ENCODE measurements around the gene KIRREL1. TPM values are rescaled to one million over a fixed set of nuclear protein-coding genes. Genes with fewer than 3 reads are reported as not detected.
"Not testable (repeated sequence)": the region's sequence is repeated elsewhere in the genome, so short reads cannot be mapped to it uniquely, and the experiment has no call there.

Gene KIRREL1
- total RNA-seq, 2 donors from 2014 or later, result 22.8 to 26.5 TPM

DNA sequence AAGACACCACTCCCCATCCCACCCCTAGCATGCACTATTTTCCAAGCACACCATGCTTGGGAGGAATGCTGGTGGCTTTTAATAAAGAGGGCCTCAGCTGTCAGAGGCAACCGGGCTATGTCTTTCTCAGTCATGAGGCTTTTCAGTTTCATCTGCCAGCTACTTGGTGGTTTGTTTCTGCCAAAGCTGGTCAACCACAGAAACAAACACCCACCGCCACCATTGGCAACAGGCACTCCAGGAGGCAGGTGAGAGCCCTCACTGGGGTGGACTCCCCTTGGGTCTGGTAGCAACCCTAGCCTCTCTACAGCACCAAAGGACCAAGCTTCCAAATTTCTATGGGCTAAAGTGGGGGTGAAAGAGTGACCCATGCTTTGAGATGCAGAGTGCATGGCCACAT is 133.0 kb downstream of the KIRREL1 start:
- Mint-ChIP-seq H3K27ac (no peak overlapping the region), H3K4me1 (peaks cover 5% of the 10 kb centered on the region), H3K27me3 (ENCODE audit: insufficient read depth) (no peaks in the 10 kb centered on the region), H3K9me3 (no peaks in the 10 kb centered on the region), H3K36me3 (ENCODE audit: low read depth) (no peaks in the 10 kb centered on the region), H3K4me3 (no peak overlapping the region)
- Histone ChIP-seq H3K27me3 (ENCODE audit: control insufficient read depth, insufficient read depth, low read length, poor library complexity, severe bottlenecking) (no peaks in the 10 kb centered on the region), H3K36me3 (ENCODE audit: control insufficient read depth, insufficient read depth, low read length) (no peaks in the 10 kb centered on the region), H3K27ac (ENCODE audit: low read depth, low read length) (no peak overlapping the region), H3K4me3 (ENCODE audit: low read length) (no peak overlapping the region), H3K9me3 (ENCODE audit: control insufficient read depth, low read length) (no peaks in the 10 kb centered on the region), H3K4me1 (ENCODE audit: control insufficient read depth, insufficient read depth, low read length) (no peaks in the 10 kb centered on the region), H3K9ac (ENCODE audit: extremely low read depth, low read length, poor library complexity, severe bottlenecking) (no peak overlapping the region)
- DNase-seq, result peak; percentile 29
- WGBS, 2 experiments (ENCODE audit: insufficient coverage in 1 of 2, insufficient read length in 1 of 2), result 90 to 100% methylated on average over 1 to 2 of the region's 2 CpGs
- TF ChIP-seq, protein P1, sequence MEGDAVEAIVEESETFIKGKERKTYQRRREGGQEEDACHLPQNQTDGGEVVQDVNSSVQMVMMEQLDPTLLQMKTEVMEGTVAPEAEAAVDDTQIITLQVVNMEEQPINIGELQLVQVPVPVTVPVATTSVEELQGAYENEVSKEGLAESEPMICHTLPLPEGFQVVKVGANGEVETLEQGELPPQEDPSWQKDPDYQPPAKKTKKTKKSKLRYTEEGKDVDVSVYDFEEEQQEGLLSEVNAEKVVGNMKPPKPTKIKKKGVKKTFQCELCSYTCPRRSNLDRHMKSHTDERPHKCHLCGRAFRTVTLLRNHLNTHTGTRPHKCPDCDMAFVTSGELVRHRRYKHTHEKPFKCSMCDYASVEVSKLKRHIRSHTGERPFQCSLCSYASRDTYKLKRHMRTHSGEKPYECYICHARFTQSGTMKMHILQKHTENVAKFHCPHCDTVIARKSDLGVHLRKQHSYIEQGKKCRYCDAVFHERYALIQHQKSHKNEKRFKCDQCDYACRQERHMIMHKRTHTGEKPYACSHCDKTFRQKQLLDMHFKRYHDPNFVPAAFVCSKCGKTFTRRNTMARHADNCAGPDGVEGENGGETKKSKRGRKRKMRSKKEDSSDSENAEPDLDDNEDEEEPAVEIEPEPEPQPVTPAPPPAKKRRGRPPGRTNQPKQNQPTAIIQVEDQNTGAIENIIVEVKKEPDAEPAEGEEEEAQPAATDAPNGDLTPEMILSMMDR (conservative IDR thresholded peaks at IDR 0.05), result no peak

GRCh38 chr1:158128531-158128930 is 135.1 kb downstream of the KIRREL1 start:
- H3K4me1 Mint-ChIP-seq; H3K27ac ChIP-seq (ENCODE audit: low read depth, low read length); H3K27ac Mint-ChIP-seq; H3K9me3 Mint-ChIP-seq; H3K4me3 Mint-ChIP-seq; H3K4me1 ChIP-seq (ENCODE audit: control insufficient read depth, insufficient read depth, low read length); H3K27me3 Mint-ChIP-seq (ENCODE audit: insufficient read depth); H3K9ac ChIP-seq (ENCODE audit: extremely low read depth, low read length, poor library complexity, severe bottlenecking); H3K27me3 ChIP-seq (ENCODE audit: control insufficient read depth, insufficient read depth, low read length, poor library complexity, severe bottlenecking); H3K36me3 ChIP-seq (ENCODE audit: control insufficient read depth, insufficient read depth, low read length); H3K9me3 ChIP-seq (ENCODE audit: control insufficient read depth, low read length); H3K4me3 ChIP-seq (ENCODE audit: low read length); DNase-seq; H3K36me3 Mint-ChIP-seq (ENCODE audit: low read depth): not testable (repeated sequence)
- WGBS, 2 experiments (ENCODE audit: insufficient coverage in 1 of 2, insufficient read length in 1 of 2), result 95% methylated on average over 8 of the region's 8 CpGs; no CpG with 5 or more reads in 1 of the 2 experiments

- H3K4me3 ChIP-seq (ENCODE audit: low read length), result no peak overlapping the region
- H3K36me3 ChIP-seq (ENCODE audit: control insufficient read depth, insufficient read depth, low read length), result no peaks in the 10 kb centered on the region
- Mint-ChIP-seq H3K27me3 (ENCODE audit: insufficient read depth) (no peaks in the 10 kb centered on the region), H3K4me3 (no peak overlapping the region), H3K9me3 (no peaks in the 10 kb centered on the region), H3K36me3 (ENCODE audit: low read depth) (no peaks in the 10 kb centered on the region), H3K4me1 (no peaks in the 10 kb centered on the region), H3K27ac (no peak overlapping the region)
- TF ChIP-seq, protein P1 (conservative IDR thresholded peaks at IDR 0.05), result no peak
- DNase-seq, result no peak
- H3K9me3 ChIP-seq (ENCODE audit: control insufficient read depth, low read length), result no peaks in the 10 kb centered on the region
- no peak overlapping the region for H3K27ac ChIP-seq (ENCODE audit: low read depth, low read length)
- no peaks in the 10 kb centered on the region for H3K4me1 ChIP-seq (ENCODE audit: control insufficient read depth, insufficient read depth, low read length)
- 89 to 92% methylated on average over 2 to 3 of the region's 3 CpGs for WGBS, 2 experiments (ENCODE audit: insufficient coverage in 1 of 2, insufficient read length in 1 of 2)
- no peaks in the 10 kb centered on the region for H3K27me3 ChIP-seq (ENCODE audit: control insufficient read depth, insufficient read depth, low read length, poor library complexity, severe bottlenecking)
- no peak overlapping the region for H3K9ac ChIP-seq (ENCODE audit: extremely low read depth, low read length, poor library complexity, severe bottlenecking)
These were observed 137.8 kb downstream of the KIRREL1 start for GRCh38 chr1:158131217-158131616.

DNA sequence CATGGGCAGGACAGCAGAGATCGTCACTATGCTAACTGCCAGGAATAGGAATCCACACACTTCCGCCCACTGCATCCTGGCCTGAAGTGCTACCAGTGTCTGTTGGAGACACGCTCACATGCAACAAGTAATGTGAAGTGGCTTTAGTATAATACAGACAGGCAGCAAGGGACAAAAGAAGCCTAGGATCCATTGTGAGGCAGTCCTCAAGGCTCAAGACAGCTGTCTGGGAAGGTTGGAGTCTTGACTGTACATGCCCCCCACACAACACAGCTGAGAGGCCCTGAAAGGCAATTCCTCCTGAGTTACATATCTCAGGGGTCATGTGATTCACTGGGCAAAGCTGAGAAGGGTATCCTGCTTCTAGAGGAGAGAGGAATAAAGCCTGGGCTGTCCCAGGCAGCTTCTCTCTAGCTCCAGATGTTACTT is 147.3 kb downstream of the KIRREL1 start:
- Histone ChIP-seq H3K27me3 (ENCODE audit: control insufficient read depth, insufficient read depth, low read length, poor library complexity, severe bottlenecking) (no peaks in the 10 kb centered on the region), H3K9ac (ENCODE audit: extremely low read depth, low read length, poor library complexity, severe bottlenecking) (no peak overlapping the region), H3K9me3 (ENCODE audit: control insufficient read depth, low read length) (no peaks in the 10 kb centered on the region), H3K4me3 (ENCODE audit: low read length) (no peak overlapping the region), H3K36me3 (ENCODE audit: control insufficient read depth, insufficient read depth, low read length) (no peaks in the 10 kb centered on the region), H3K27ac (ENCODE audit: low read depth, low read length) (no peak overlapping the region), H3K4me1 (ENCODE audit: control insufficient read depth, insufficient read depth, low read length) (no peaks in the 10 kb centered on the region)
- whole genome bisulfite sequencing, 2 experiments (ENCODE audit: insufficient coverage in 1 of 2, insufficient read length in 1 of 2), result 95 to 100% methylated on average over 1 to 3 of the region's 3 CpGs
- H3K4me1 Mint-ChIP-seq, result no peaks in the 10 kb centered on the region
- no peaks in the 10 kb centered on the region for H3K9me3 Mint-ChIP-seq
- DNase-seq, result no peak
- TF ChIP-seq, protein P1 (conservative IDR thresholded peaks at IDR 0.05), result no peak
- peaks cover 5% of the 10 kb centered on the region for H3K27me3 Mint-ChIP-seq (ENCODE audit: insufficient read depth)
- peak overlapping the region; percentile 13 for H3K27ac Mint-ChIP-seq
- H3K4me3 Mint-ChIP-seq, result no peak overlapping the region
- H3K36me3 Mint-ChIP-seq (ENCODE audit: low read depth), result no peaks in the 10 kb centered on the region

Measured in endodermal cell (in vitro differentiated cells).